DOHH2 (cell line): Measurements from ENCODE around the gene CLCNKA.
"Not testable (repeated sequence)": the region's sequence is repeated elsewhere in the genome, so short reads cannot be mapped to it uniquely, and the experiment has no call there.

Experiments
- CTCF ChIP-seq: fragments of 200-600 bp; sonication (generic); IDR thresholded peaks from one replicate; pipeline ENCODE4 v1.5.1; 2014; ENCODE audit warnings: antibody characterized with exemption, mild to moderate bottlenecking, low read depth, low read length; ENCODE audit not compliant: poor library complexity, severe bottlenecking
- EZH2phosphoT487 ChIP-seq: fragments of 200-600 bp; sonication (generic); IDR thresholded peaks from 2 replicates; pipeline ENCODE4 v1.6.1; 2017; ENCODE audit warnings: borderline replicate concordance, mild to moderate bottlenecking, antibody characterized with exemption, low read length, moderate library complexity, mixed read lengths

- not testable (repeated sequence) for TF ChIP-seq CTCF, EZH2phosphoT487
Observed at GRCh38 chr1:16057314-16057915, 35.6 kb downstream of the CLCNKA start.
